SK-N-SH (cell line): ENCODE results near the gene PANX2. TPM values are rescaled to one million over a fixed set of nuclear protein-coding genes. Genes with fewer than 3 reads are reported as not detected.
A peak's percentile ranks its signal among the peaks of the same experiment; 100 is the strongest.

ENCODE experiments used
- CTCF ChIA-PET: fragments of 300-600, 350-600 bp; formaldehyde crosslinking; extraction: SDS; loops from one replicate; lab custom pipeline; 2021; lab: Yijun Ruan, JAX
- POLR2A ChIA-PET: fragments of 350-600 bp; sonication (Branson Sonifier 250); formaldehyde crosslinking; extraction: SDS; loops from one replicate; lab custom pipeline; 2020; ENCODE audit warnings: antibody characterized with exemption, inconsistent platforms; lab: Yijun Ruan, JAX
- DNase-seq: peaks from one replicate; pipeline ENCODE4 v3.0.0; 2012
- H2AFZ ChIP-seq: fragments of 200-600 bp; sonication (generic); 2 replicates; pipeline ENCODE4 v1.8.1; 2016; ENCODE audit warnings: antibody characterized with exemption, mild to moderate bottlenecking, low read depth
- H3F3A ChIP-seq: fragments of 200-600 bp; sonication (generic); replicated peaks from 2 replicates; pipeline ENCODE3; 2016; ENCODE audit warnings: antibody characterized with exemption, mild to moderate bottlenecking; ENCODE audit not compliant: insufficient read depth
- H3K27ac ChIP-seq, 2 experiments: fragments of 200-500 bp in 1 of 2; fragments of 200-600 bp in 1 of 2; sonication (Bioruptor generic) in 1 of 2; sonication (generic), shearing (Covaris generic) in 1 of 2; 2 replicates each; pipeline versions ENCODE4 v1.5.1 to v1.6.1; 2014 to 2016; ENCODE audit warnings: low read depth in 2 of 2, inconsistent platforms in 1 of 2, low read length in 1 of 2, mild to moderate bottlenecking in 1 of 2, mixed read lengths in 1 of 2
- H3K27me3 ChIP-seq: fragments of 200-600 bp; sonication (generic), shearing (Covaris generic); 2 replicates; pipeline ENCODE4 v1.6.1; 2016; ENCODE audit warnings: mixed run types; ENCODE audit not compliant: insufficient read depth
- H3K36me3 ChIP-seq, 2 experiments: fragments of 200-500 bp in 1 of 2; fragments of 200-600 bp in 1 of 2; sonication (Bioruptor generic) in 1 of 2; sonication (generic) in 1 of 2; replicated peaks in 1 of 2; 2 replicates each; pipeline versions ENCODE3 to v1.5.1; 2014 to 2016; ENCODE audit warnings: low read length in 1 of 2, mild to moderate bottlenecking in 1 of 2; ENCODE audit not compliant: insufficient read depth in 2 of 2, control insufficient read depth in 1 of 2
- H3K4me1 ChIP-seq, 2 experiments: fragments of 200-500 bp in 1 of 2; fragments of 200-600 bp in 1 of 2; sonication (Bioruptor generic) in 1 of 2; sonication (generic), shearing (Covaris generic) in 1 of 2; 2 replicates each; pipeline versions ENCODE4 v1.5.1 to v1.6.1; 2014 to 2016; ENCODE audit warnings: low read depth in 1 of 2, low read length in 1 of 2, mixed run types in 1 of 2; ENCODE audit not compliant: insufficient read depth in 2 of 2, control insufficient read depth in 1 of 2
- H3K4me2 ChIP-seq: fragments of 200-600 bp; sonication (generic), shearing (Covaris generic); 2 replicates; pipeline ENCODE4 v1.6.1; 2017; ENCODE audit warnings: mixed run types
- H3K4me3 ChIP-seq, 2 experiments: fragments of 200-500 bp in 1 of 2; fragments of 200-600 bp in 1 of 2; sonication (Bioruptor generic) in 1 of 2; sonication (generic), shearing (Covaris generic) in 1 of 2; 2 replicates each; pipeline versions ENCODE4 v1.5.1 to v1.8.1; 2014 to 2016; ENCODE audit warnings: low read depth in 2 of 2, inconsistent platforms in 1 of 2, low read length in 1 of 2, mild to moderate bottlenecking in 1 of 2, mixed read lengths in 1 of 2, moderate library complexity in 1 of 2
- H3K79me2 ChIP-seq: fragments of 200-600 bp; sonication (generic); 2 replicates; pipeline ENCODE4 v1.8.1; 2017; ENCODE audit warnings: mild to moderate bottlenecking; ENCODE audit not compliant: insufficient read depth
- H3K9ac ChIP-seq: fragments of 200-600 bp; sonication (generic); 2 replicates; pipeline ENCODE4 v1.6.1; 2017; ENCODE audit warnings: mixed run types
- H3K9me2 ChIP-seq: fragments of 200-600 bp; sonication (generic); 2 replicates; pipeline ENCODE4 v1.6.1; 2017; ENCODE audit warnings: mixed run types
- H3K9me3 ChIP-seq: fragments of 200-600 bp; sonication (generic); 2 replicates; pipeline ENCODE4 v1.6.1; 2017; ENCODE audit warnings: mixed run types, mild to moderate bottlenecking, moderate library complexity
- H4K20me1 ChIP-seq: fragments of 200-600 bp; sonication (generic); 2 replicates; pipeline ENCODE4 v1.6.1; 2017; ENCODE audit warnings: mild to moderate bottlenecking, mixed run types; ENCODE audit not compliant: insufficient read depth
- ELF1 ChIP-seq: IDR thresholded peaks from 2 replicates; pipeline ENCODE4 v1.4.0; 2012
- GABPA ChIP-seq: IDR thresholded peaks from 2 replicates; pipeline ENCODE4 v1.4.0; 2012; ENCODE audit warnings: low read depth, mild to moderate bottlenecking
- JUND ChIP-seq: IDR thresholded peaks from 2 replicates; pipeline ENCODE4 v1.4.0; 2012
- POLR2AphosphoS5 ChIP-seq: IDR thresholded peaks from 2 replicates; pipeline ENCODE4 v1.6.1; 2012; ENCODE audit warnings: low read depth, low read length
- RAD21 ChIP-seq: IDR thresholded peaks from 2 replicates; pipeline ENCODE4 v1.6.1; 2012; ENCODE audit warnings: mild to moderate bottlenecking, low read length
- RCOR1 ChIP-seq: fragments of 150-350 bp; IDR thresholded peaks from 2 replicates; pipeline ENCODE4 v1.6.1; 2017; ENCODE audit warnings: antibody characterized with exemption, low read length
- RXRA ChIP-seq: IDR thresholded peaks from 2 replicates; pipeline ENCODE4 v1.4.0; 2012; ENCODE audit warnings: low read depth, mild to moderate bottlenecking, borderline replicate concordance
- YY1 ChIP-seq: IDR thresholded peaks from 2 replicates; pipeline ENCODE4 v1.4.0; 2012; ENCODE audit warnings: low read depth, mild to moderate bottlenecking
- WGBS: methylation state at CpG from one replicate; pipeline ENCODE4 v1.1.6; 2017; ENCODE audit warnings: low lambda C conversion rate; 5-methylcytosine and 5-hydroxymethylcytosine counted together
- polyA plus RNA-seq, 3 experiments: library from polyadenylated mRNA; depleted of rRNA; stranded (reverse); fragments of >200 nt; gene quantifications; 2 replicates each; pipeline ENCODE4 v1.2.3, GENCODE V29; 2012
- TF ChIP-seq, protein P1 (sequence below): fragments of 150-350 bp; IDR thresholded peaks from 2 replicates; pipeline ENCODE4 v1.6.1; 2016; ENCODE audit warnings: mild to moderate bottlenecking, low read depth, low read length
- TF ChIP-seq, protein P2 (sequence below): fragments of 200-600 bp; sonication (generic); IDR thresholded peaks from 2 replicates; pipeline ENCODE4 v1.6.1; 2017; ENCODE audit warnings: antibody characterized with exemption, mild to moderate bottlenecking, moderate library complexity
- TF ChIP-seq, protein P3 (sequence below): IDR thresholded peaks from 2 replicates; pipeline ENCODE4 v1.4.0; 2012; ENCODE audit warnings: low read depth, borderline replicate concordance

Gene PANX2
- polyA plus RNA-seq, 1 of the 3 experiments (the other 2 are of a cell fraction), result 2.4 TPM

DNA sequence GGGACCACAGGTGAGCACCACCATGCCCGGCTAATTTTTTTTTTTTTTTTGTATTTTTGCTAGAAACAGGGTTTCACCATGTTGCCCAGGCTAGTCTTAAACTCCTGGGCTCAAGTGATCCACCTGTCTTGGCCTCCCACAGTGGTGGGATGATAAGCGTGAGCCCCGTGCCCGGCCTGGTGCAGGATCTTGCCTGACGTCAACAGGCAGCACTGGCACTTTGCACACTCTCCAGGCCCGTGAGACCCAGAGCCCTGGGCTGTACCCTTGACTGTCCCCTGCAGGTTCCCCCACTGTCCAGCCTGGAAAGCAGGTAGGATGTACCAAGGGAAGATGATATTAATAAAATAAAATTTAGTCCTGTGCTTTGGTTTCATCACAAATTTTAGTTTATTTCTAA lies 29.1 kb upstream of the PANX2 start:
- H3K79me2 ChIP-seq, result no peaks in the 10 kb centered on the region
- H2AFZ ChIP-seq, result no peak overlapping the region
- no peak overlapping the region for H3K4me3 ChIP-seq
- H3K36me3 ChIP-seq, result peaks cover 0 to 3% of the 10 kb centered on the region in 2 experiments
- H3K9me2 ChIP-seq, result no peaks in the 10 kb centered on the region
- DNase-seq, result no peak
- H3K4me2 ChIP-seq, result no peak overlapping the region
- peaks cover 0 to 10% of the 10 kb centered on the region in 2 experiments; a peak in 1 of 4 replicates for H3K4me1 ChIP-seq
- 88% methylated on average over 6 of the region's 6 CpGs for WGBS
- TF ChIP-seq ELF1, result no peak
- TF ChIP-seq GABPA, result no peak
- no peak for TF ChIP-seq POLR2AphosphoS5
- no peak for TF ChIP-seq RXRA
- no peak for TF ChIP-seq JUND
- TF ChIP-seq, protein P1, sequence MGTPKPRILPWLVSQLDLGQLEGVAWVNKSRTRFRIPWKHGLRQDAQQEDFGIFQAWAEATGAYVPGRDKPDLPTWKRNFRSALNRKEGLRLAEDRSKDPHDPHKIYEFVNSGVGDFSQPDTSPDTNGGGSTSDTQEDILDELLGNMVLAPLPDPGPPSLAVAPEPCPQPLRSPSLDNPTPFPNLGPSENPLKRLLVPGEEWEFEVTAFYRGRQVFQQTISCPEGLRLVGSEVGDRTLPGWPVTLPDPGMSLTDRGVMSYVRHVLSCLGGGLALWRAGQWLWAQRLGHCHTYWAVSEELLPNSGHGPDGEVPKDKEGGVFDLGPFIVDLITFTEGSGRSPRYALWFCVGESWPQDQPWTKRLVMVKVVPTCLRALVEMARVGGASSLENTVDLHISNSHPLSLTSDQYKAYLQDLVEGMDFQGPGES, result no peak
- no peak for TF ChIP-seq YY1
- TF ChIP-seq, protein P2, sequence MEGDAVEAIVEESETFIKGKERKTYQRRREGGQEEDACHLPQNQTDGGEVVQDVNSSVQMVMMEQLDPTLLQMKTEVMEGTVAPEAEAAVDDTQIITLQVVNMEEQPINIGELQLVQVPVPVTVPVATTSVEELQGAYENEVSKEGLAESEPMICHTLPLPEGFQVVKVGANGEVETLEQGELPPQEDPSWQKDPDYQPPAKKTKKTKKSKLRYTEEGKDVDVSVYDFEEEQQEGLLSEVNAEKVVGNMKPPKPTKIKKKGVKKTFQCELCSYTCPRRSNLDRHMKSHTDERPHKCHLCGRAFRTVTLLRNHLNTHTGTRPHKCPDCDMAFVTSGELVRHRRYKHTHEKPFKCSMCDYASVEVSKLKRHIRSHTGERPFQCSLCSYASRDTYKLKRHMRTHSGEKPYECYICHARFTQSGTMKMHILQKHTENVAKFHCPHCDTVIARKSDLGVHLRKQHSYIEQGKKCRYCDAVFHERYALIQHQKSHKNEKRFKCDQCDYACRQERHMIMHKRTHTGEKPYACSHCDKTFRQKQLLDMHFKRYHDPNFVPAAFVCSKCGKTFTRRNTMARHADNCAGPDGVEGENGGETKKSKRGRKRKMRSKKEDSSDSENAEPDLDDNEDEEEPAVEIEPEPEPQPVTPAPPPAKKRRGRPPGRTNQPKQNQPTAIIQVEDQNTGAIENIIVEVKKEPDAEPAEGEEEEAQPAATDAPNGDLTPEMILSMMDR, result no peak
- TF ChIP-seq, protein P3, sequence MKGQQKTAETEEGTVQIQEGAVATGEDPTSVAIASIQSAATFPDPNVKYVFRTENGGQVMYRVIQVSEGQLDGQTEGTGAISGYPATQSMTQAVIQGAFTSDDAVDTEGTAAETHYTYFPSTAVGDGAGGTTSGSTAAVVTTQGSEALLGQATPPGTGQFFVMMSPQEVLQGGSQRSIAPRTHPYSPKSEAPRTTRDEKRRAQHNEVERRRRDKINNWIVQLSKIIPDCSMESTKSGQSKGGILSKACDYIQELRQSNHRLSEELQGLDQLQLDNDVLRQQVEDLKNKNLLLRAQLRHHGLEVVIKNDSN, result no peak
- H3K9ac ChIP-seq, result no peak overlapping the region
- POLR2A ChIA-PET, result no interaction called here
- no peaks in the 10 kb centered on the region for H4K20me1 ChIP-seq
- no peaks in the 10 kb centered on the region for H3K27me3 ChIP-seq
- CTCF ChIA-PET, result interaction anchor here (0.6 to 2.6 kb wide), 6 partner anchors 16 to 159 kb away, joined by 3 to 10 read pairs (median 6); no protein-coding TSS in a partner anchor
- no peaks in the 10 kb centered on the region for H3K9me3 ChIP-seq
- no peak overlapping the region for H3K27ac ChIP-seq
- H3F3A ChIP-seq, result no peaks in the 10 kb centered on the region

DNA sequence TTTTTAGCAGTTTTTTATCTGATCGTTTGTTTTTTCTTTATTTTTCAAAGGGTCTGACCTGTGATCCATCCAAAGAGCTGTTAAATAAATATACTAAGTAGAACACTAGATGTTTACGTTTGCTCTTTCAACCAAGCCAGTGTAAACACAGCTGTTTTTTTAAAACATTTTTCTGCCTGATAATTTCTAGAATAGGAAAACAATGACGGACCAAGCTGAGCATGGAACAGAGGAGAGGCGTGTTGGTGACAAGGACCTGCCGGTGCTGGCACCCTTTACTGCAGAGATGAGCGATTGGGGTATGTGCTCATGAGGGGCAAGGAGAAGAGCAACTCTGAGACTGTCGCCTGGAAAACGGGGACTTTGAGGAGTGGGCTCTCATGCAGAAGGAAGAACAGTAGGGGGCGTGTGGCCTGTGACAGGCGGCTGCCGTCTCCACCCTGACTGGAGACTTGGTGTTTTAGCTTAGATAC lies 28.6 kb upstream of the PANX2 start:
- WGBS, result 62% methylated on average over 11 of the region's 11 CpGs
- Histone ChIP-seq H3K27me3 (no peaks in the 10 kb centered on the region), H4K20me1 (no peaks in the 10 kb centered on the region), H3K36me3 (peaks cover 0 to 3% of the 10 kb centered on the region in 2 experiments), H3K4me1 (peaks cover 0 to 13% of the 10 kb centered on the region in 2 experiments; a peak in 1 of 4 replicates), H3K27ac (no peak overlapping the region), H3K4me3 (no peak overlapping the region), H3K9me2 (no peaks in the 10 kb centered on the region), H3K4me2 (no peak overlapping the region), H2AFZ (no peak overlapping the region), H3K79me2 (no peaks in the 10 kb centered on the region), H3K9ac (no peak overlapping the region), H3K9me3 (no peaks in the 10 kb centered on the region), H3F3A (no peaks in the 10 kb centered on the region)
- peak; percentile 54 for DNase-seq
- ChIA-PET POLR2A (no interaction called here), CTCF (interaction anchor here (0.7 to 2.6 kb wide), 9 partner anchors 8 to 211 kb away, joined by 3 to 10 read pairs (median 3); no protein-coding TSS in a partner anchor)
- peak; percentile 26; the same call in 1 of the 2 replicates for TF ChIP-seq RAD21
- TF ChIP-seq RCOR1, result no peak
